HG02973 (cell line): ENCODE measurements around the gene CPN2.

Source experiments
- ATAC-seq: cut with Tn5 transposase; IDR thresholded peaks from one replicate; pipeline ENCODE4 v1.9.1; 2021; ENCODE audit warnings: moderate library complexity; ENCODE audit not compliant: unreplicated experiment

Gene CPN2

DNA sequence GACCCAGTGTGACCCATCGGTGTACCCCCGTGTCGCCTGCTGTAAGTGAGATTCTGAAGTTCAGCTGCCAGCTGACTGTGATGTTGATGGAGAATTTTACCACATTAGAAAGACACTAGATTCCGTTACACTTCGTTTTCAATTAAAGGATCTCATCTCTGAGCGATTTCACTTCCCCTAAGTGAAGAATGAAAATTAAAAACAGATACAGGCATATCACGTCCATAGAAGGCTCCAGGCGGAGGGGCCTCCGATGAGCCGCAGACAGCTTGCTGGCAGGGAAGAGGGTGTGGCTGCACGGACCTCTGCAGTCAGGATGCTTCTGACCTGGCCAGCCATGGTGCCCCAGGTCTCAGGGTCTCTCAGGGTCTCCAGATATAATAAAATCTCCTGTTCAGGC, 6.6 kb upstream of the CPN2 start:
- ATAC-seq: no peak

GRCh38 chr3:194355379-194355778, 4.3 kb upstream of the CPN2 start:
- ATAC-seq: no peak

- no peak for ATAC-seq
These were observed 3.2 kb upstream of the CPN2 start for GRCh38 chr3:194354315-194354714.

DNA sequence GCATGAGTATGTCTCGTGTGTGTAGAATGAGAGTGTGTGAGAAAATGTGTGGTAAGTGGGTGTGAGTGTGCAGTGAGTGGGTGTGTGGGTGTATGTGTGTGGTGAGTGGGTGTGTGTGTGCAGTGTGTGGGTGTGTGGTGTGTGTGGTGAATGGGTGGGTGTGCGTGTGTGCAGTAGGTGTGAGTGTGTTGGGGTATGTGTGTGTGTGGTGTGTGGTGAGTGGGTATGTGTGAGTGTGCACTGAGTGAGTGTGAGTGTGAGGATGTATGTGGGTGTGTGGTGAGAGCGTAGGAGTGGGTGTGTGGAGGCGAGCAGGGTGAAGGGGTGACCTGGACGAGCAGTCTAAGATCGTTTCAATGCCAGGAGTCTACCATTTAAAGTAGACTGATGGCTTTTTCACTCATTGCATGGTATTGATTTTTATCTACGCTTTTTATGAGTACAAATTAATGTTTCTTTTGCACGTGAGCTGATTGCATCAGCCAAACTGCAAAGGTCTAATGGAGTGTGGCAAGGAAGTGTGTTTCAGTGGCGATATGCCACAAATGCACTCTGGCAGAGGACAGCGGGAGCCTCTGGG, 1.6 kb upstream of the CPN2 start:
- ATAC-seq: no peak

DNA sequence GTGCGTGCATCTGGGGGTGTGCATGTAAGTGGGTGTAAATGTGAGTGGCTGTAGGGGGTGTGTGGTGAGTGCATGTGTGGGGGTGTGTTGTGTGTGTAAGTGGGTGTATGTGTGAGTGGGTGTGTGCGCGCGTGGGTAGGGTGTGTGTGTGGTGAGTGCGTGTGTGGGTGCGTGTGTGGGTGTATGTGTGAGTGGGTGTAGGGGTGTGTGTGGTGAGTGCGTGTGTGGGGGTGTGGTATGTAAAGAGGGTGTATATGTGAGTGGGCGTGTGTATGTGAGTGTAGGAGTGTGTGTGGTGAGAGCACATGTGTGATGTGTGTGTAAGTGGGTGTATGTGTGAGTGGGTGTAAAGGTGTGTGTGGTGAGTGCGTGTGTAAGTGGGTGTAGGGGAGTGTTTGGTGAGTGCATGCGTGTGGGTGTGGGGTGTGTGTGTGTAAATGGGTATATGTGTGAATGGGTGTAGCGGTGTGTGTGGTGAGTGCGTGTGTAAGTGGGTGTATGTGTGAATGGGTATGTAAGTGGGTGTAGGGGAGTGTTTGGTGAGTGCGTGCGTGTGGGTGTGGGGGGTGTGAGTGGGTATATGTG, 916 bp upstream of the CPN2 start:
- no peak for ATAC-seq

- no peak for ATAC-seq
These were observed 429 bp downstream of the CPN2 start for GRCh38 chr3:194350726-194351071.

GRCh38 chr3:194348354-194348753, 2.8 kb downstream of the CPN2 start:
- no peak for ATAC-seq

GRCh38 chr3:194346621-194347020, 4.5 kb downstream of the CPN2 start:
- ATAC-seq: no peak

- no peak for ATAC-seq
These were observed 5.1 kb downstream of the CPN2 start for GRCh38 chr3:194346035-194346434.

DNA sequence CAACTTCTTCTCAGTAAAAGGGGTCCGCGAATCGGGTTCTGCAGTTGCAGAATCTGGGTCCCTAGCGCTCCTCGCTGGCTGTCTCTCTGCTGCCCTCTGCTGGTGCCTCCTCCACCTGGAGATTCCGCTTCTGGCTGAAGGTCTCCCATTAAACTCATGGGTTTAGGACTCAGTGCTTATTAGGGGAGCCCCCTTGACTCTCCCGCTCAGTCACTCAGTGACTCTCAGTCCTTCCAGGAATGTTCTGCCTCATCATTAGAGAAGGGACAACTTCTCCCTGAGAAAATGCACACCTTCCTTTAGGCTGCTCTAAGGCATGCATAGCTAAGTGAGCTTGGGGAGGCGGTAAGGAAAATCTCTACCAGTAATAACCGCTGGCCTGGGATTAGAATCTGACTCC, 7.1 kb downstream of the CPN2 start:
- ATAC-seq: no peak

- no peak for ATAC-seq
These were observed 7.6 kb downstream of the CPN2 start for GRCh38 chr3:194343561-194343893.

DNA sequence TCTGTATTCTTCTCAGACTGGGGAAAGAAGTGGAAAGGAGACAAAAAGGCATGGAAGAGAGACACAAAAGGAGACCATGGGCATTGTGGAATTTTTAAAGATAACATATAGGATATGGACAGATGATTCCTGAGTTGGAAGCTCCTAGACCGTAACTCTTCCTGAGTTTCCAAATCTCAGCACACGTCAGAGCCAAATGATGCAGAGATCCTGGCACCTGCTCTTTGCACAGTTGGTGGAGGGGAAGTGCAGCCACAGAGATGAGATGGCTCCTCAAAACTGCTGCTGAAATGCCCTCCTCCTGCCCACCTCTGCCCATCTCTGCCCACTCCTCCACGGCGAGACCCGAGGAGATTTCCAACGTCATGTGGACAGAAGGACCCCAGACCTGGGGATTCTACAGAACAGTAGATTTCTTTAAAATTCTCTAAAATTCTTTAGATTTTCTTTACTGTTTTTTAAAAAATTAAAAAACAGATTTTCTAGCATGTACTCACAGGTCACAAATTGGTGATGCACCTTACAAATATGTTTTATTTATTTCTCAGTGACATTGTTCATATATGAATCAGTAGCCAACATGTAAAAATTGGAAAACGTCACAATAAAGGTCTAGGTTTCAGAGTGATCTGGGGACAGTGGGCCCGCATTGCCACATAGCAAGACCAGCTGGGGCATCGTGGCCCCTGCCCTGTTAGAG, 8.1 kb downstream of the CPN2 start:
- ATAC-seq: no peak

GRCh38 chr3:194340757-194341400, 10.2 kb downstream of the CPN2 start:
- no peak for ATAC-seq

DNA sequence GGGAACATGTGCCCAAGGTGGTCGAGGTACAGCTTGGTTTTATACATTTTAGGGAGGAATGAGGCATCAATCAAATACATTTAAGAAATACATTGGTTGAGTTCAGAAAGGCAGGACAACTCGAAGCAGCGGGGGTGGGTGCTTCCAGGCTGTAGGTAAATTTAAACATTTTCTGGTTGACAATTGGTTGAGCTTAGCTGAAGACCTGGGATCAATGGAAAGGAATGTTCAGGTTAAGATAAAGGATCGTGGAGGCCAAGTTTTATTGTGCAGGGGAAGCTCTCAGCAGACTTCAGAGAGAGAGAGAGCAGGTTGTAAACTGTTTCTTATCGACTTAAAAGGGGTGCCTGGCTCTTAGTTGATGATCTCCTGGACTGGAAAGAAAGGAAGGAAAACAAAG, 11.3 kb downstream of the CPN2 start:
- no peak for ATAC-seq

- ATAC-seq: no peak
These were observed 11.8 kb downstream of the CPN2 start for GRCh38 chr3:194339356-194339755.

GRCh38 chr3:194337965-194338753, 13.0 kb downstream of the CPN2 start:
- ATAC-seq: no peak

DNA sequence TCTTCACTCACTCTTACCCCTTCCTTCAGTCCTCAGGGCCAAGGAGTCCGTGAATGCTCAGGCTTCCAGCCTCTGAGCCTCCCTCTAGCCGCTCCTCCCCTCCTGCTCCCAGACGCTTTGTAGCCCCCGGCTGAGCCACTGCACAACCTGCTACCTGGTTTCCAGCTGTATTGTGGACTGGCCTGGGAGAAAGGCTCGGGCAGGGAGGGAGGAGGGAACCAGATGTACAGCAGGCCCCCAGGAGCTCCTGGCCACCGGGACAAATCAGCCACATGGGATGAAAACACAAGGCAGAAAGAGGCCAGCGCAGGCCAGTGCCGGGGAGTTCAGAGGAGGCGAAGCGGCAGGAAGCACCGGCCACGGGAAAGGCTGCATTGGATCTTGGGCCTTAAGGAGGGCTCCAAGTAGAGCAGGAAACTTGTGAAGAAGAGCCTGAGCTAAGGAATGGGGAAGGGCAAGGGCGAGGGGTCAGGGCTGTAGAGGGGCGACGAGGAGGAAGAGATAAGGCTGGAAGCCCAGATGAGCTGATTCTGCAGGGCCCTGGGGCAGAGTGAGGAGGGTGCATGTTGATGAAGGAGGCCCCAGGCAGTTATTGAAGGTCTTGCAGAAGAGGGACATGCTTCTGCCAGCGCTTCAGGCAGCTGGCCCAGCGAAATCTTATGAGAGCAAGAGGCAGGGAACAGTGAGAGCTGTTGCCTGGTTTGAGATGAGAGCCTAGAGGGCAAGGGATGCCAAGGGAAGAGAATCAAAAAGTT, 14.3 kb downstream of the CPN2 start:
- no peak for ATAC-seq

- ATAC-seq: no peak
These were observed 17.2 kb downstream of the CPN2 start for GRCh38 chr3:194333981-194334320.

DNA sequence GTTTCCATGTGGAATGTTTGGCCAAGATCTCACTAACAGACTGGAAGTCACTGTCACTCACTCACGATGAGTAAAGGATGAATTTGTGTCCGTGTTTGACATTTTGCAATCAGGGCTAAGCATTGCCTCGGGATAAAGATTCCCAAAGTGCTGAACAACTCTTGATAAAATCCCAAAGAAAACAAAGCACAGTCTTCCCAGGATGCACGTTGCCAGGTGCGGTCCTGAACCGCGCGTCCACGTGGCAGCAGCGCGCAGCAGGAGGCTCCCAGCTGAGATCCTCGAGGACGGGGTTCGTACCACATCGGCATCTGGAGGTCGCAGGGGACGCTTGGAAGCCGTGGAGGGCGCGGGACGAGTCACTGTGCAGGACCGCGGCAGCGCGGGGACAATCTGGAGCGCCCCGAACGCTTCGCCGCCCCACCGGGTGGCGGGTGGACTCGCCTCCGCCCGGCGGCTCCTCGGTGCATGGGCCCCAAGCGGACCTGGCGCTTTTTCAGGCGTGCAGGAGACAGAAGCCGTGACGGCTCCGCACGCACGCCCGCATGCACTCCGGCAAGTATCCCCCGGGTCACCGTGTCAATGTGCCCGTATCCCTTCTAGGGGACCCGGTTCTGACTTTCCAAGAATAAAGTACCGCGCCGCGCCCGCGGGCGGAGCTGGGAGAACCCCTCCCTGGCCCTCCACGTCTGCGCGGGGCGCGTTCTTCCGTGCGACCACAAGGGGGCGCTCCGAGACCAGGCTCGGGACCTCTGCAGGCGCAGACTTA, 17.7 kb downstream of the CPN2 start:
- ATAC-seq: peak; percentile 92

- no peak for ATAC-seq
These were observed 18.3 kb downstream of the CPN2 start for GRCh38 chr3:194332858-194333211.
